GM12878 (cell line): ENCODE results near the gene HMCN1. TPM values are rescaled to one million over a fixed set of nuclear protein-coding genes. Genes with fewer than 3 reads are reported as not detected.

ENCODE experiments used
- ATAC-seq: fragments of 200-7000 bp; cut with Tn5 transposase; 3 replicates; pipeline ENCODE4 v1.9.1; 2020; ENCODE audit warnings: mild to moderate bottlenecking, moderate library complexity
- BruUV-seq: library from RNA; stranded (reverse); fragments of 400-500 nt; replicated peaks from 2 replicates; lab custom pipeline; 2021; lab: Mats Ljungman, UMichigan
- CTCF ChIA-PET: fragments of 300-600 bp; sonication (Branson Sonifier 250); formaldehyde crosslinking; extraction: SDS; loops from one replicate; lab custom pipeline; 2021; ENCODE audit warnings: inconsistent platforms; lab: Yijun Ruan, JAX
- POLR2A ChIA-PET: fragments of 350-600 bp; formaldehyde crosslinking; extraction: SDS; loops from one replicate; lab custom pipeline; 2021; ENCODE audit warnings: inconsistent platforms; lab: Charles Lee
- RAD21 ChIA-PET: fragments of 300-600 bp; sonication (Branson Sonifier 250); formaldehyde crosslinking; loops from one replicate; lab custom pipeline; 2023; ENCODE audit warnings: antibody characterized with exemption; ENCODE audit not compliant: unreplicated experiment; lab: Charles Lee
- SMC1A ChIA-PET: fragments of 300-600 bp; sonication (Branson Sonifier 250); formaldehyde crosslinking; loops from one replicate; lab custom pipeline; 2023; ENCODE audit not compliant: unreplicated experiment, uncharacterized antibody; lab: Charles Lee
- DNase-seq: peaks from one replicate; pipeline ENCODE4 v3.0.0-alpha.2; 2011; ENCODE audit warnings: low read depth, low spot score
- FAIRE-seq: peaks from 3 replicates; lab custom pipeline; 2011; peaks lifted over from hg19 to GRCh38; lab: Jason Lieb, UNC
- H2AFZ ChIP-seq: 2 replicates; pipeline ENCODE4 v1.6.0; 2011; ENCODE audit warnings: low read depth, low read length, control low read depth; ENCODE audit not compliant: control insufficient read depth
- H3K27ac ChIP-seq: 2 replicates; pipeline ENCODE4 v1.5.1; 2011; ENCODE audit warnings: control low read depth; ENCODE audit not compliant: control insufficient read depth, insufficient read depth
- H3K27me3 ChIP-seq, 2 experiments: replicated peaks in 1 of 2; 2 replicates each; pipeline versions ENCODE4 v1.6.0 to v1.6.1; 2011; ENCODE audit warnings: low read length in 1 of 2; ENCODE audit not compliant: control insufficient read depth in 2 of 2, insufficient read depth in 2 of 2
- H3K36me3 ChIP-seq, 2 experiments: 2 replicates each; pipeline ENCODE4 v1.5.1; 2011; ENCODE audit warnings: low read length in 1 of 2; ENCODE audit not compliant: control insufficient read depth in 2 of 2, insufficient read depth in 2 of 2
- H3K4me1 ChIP-seq: 2 replicates; pipeline ENCODE4 v1.6.1; 2011; ENCODE audit warnings: mild to moderate bottlenecking, low read length, moderate library complexity, mixed read lengths; ENCODE audit not compliant: control insufficient read depth, insufficient read depth
- H3K4me2 ChIP-seq: 2 replicates; pipeline ENCODE4 v1.6.0; 2011; ENCODE audit warnings: control low read depth; ENCODE audit not compliant: control insufficient read depth, insufficient read depth
- H3K4me3 ChIP-seq: fragments of 200-600 bp; sonication (generic); 2 replicates; pipeline ENCODE4 v1.5.1; 2016
- H3K79me2 ChIP-seq: 2 replicates; pipeline ENCODE4 v1.6.0; 2011; ENCODE audit warnings: low read length; ENCODE audit not compliant: control insufficient read depth, insufficient read depth
- H3K9ac ChIP-seq: 2 replicates; pipeline ENCODE4 v1.8.0; 2011; ENCODE audit warnings: low read length, control low read depth, mixed read lengths; ENCODE audit not compliant: control insufficient read depth, insufficient read depth
- H3K9me3 ChIP-seq: replicated peaks from 3 replicates; pipeline ENCODE4 v1.5.1; 2011; ENCODE audit warnings: mild to moderate bottlenecking, low read length; ENCODE audit not compliant: control insufficient read depth, insufficient read depth
- H4K20me1 ChIP-seq: 2 replicates; pipeline ENCODE4 v1.6.0; 2011; ENCODE audit not compliant: control insufficient read depth, insufficient read depth
- CBX5 ChIP-seq: sonication (generic); IDR thresholded peaks from 2 replicates; pipeline ENCODE4 v1.6.1; 2016; ENCODE audit warnings: low read depth, moderate library complexity, mild to moderate bottlenecking, inconsistent platforms
- EGR1 ChIP-seq, 2 experiments: IDR thresholded peaks; 1 replicate in 1 of 2; 2 replicates in 1 of 2; pipeline ENCODE4 v1.6.1; 2011 to 2012; ENCODE audit warnings: low read depth in 2 of 2, low read length in 2 of 2, borderline replicate concordance in 1 of 2, mild to moderate bottlenecking in 1 of 2, moderate library complexity in 1 of 2
- ELK1 ChIP-seq: IDR thresholded peaks from 2 replicates; pipeline ENCODE4 v1.6.1; 2012; ENCODE audit warnings: low read depth, low read length, improper control_type of control experiment
- ESRRA ChIP-seq: IDR thresholded peaks from 2 replicates; pipeline ENCODE4 v1.6.1; 2012; ENCODE audit warnings: mild to moderate bottlenecking, low read length, improper control_type of control experiment
- IRF4 ChIP-seq: IDR thresholded peaks from 2 replicates; pipeline ENCODE4 v1.6.1; 2011; ENCODE audit warnings: low read depth, low read length
- KLF5 ChIP-seq: fragments of 450-650 bp; IDR thresholded peaks from 2 replicates; pipeline ENCODE4 v1.6.1; 2014; ENCODE audit warnings: mild to moderate bottlenecking; ENCODE audit not compliant: partially characterized antibody
- MYC ChIP-seq: IDR thresholded peaks from 2 replicates; pipeline ENCODE4 v1.6.1; 2011; ENCODE audit warnings: mild to moderate bottlenecking, low read length, moderate library complexity, inconsistent platforms; ENCODE audit not compliant: insufficient read depth, insufficient replicate concordance, insufficient read length, severe bottlenecking
- NFXL1 ChIP-seq: fragments of 450-650 bp; IDR thresholded peaks from 2 replicates; pipeline ENCODE4 v1.6.1; 2017; ENCODE audit warnings: antibody characterized with exemption, mild to moderate bottlenecking, borderline replicate concordance
- PAX5 ChIP-seq: IDR thresholded peaks from 2 replicates; pipeline ENCODE4 v1.6.1; 2011; ENCODE audit warnings: low read depth, low read length, borderline replicate concordance
- PML ChIP-seq: IDR thresholded peaks from 2 replicates; pipeline ENCODE4 v1.6.1; 2012; ENCODE audit warnings: low read length, inconsistent platforms
- RCOR1 ChIP-seq: conservative IDR thresholded peaks from 2 replicates; pipeline ENCODE4 v1.6.1; 2012; ENCODE audit warnings: low read depth, low read length, improper control_type of control experiment
- RELB ChIP-seq: fragments of 450-650 bp; IDR thresholded peaks from 2 replicates; pipeline ENCODE4 v1.6.1; 2017; ENCODE audit warnings: low read depth, mild to moderate bottlenecking, moderate library complexity
- SPI1 ChIP-seq: IDR thresholded peaks from 2 replicates; pipeline ENCODE4 v1.6.1; 2011; ENCODE audit warnings: low read depth, mild to moderate bottlenecking, low read length, moderate library complexity, borderline replicate concordance; ENCODE audit not compliant: insufficient read depth
- WRNIP1 ChIP-seq: IDR thresholded peaks from 2 replicates; pipeline ENCODE4 v1.6.1; 2011; ENCODE audit warnings: low read depth, low read length, improper control_type of control experiment, borderline replicate concordance
- ZNF384 ChIP-seq: IDR thresholded peaks from 2 replicates; pipeline ENCODE4 v1.6.1; 2012; ENCODE audit warnings: low read depth, mild to moderate bottlenecking, low read length, improper control_type of control experiment, borderline replicate concordance
- ZNF687 ChIP-seq: fragments of 450-650 bp; IDR thresholded peaks from 2 replicates; pipeline ENCODE4 v1.6.1; 2017; ENCODE audit warnings: mild to moderate bottlenecking, moderate library complexity
- WGBS: methylation state at CpG from one replicate; pipeline ENCODE4 v1.1.6; 2016; ENCODE audit warnings: low lambda C conversion rate; ENCODE audit not compliant: insufficient replicate concordance, insufficient coverage; ENCODE audit errors: missing lambda C conversion rate; 5-methylcytosine and 5-hydroxymethylcytosine counted together
- in situ Hi-C: fragments of 300-500 bp; cut with MboI; formaldehyde crosslinking; loops from 9 replicates; pipeline ENCODE4 v1.14.3; 2018; ENCODE audit warnings: mixed read lengths
- intact Hi-C: fragments of 100-400 bp; cut with micrococcal nuclease; formaldehyde crosslinking; loops from one replicate; pipeline ENCODE4 v1.14.2; 2022; ENCODE audit not compliant: unreplicated experiment
- polyA plus RNA-seq, 11 experiments: library from polyadenylated mRNA; depleted of rRNA in 4 of 11; unstranded in 6 of 11; stranded (reverse) in 5 of 11; fragments of >200 nt; fragmentation: Nextera tagmentation in 4 of 11; fragmentation: Illumina TruSeq in 1 of 11; extraction: Ambion mirVana in 4 of 11; extraction: Trizol in 1 of 11; gene quantifications; 1 replicate in 1 of 11; 2 replicates in 10 of 11; pipeline versions ENCODE4 v1.2.1 to v1.2.3, GENCODE V29; 2011 to 2016; ENCODE audit warnings: inconsistent platforms in 2 of 11, missing spikeins in 2 of 11, low read depth in 1 of 11
- total RNA-seq, 4 experiments: library from RNA; depleted of rRNA in 3 of 4; stranded (reverse); fragments of >200 nt in 3 of 4; fragmentation: Illumina TruSeq in 1 of 4; extraction: Trizol in 1 of 4; gene quantifications; 2 replicates each; pipeline versions ENCODE4 v1.2.1 to v1.2.3, GENCODE V29; 2013 to 2021

HMCN1 gene
- total and polyA plus RNA-seq, 10 of the 15 experiments (the other 5 are each of a cell fraction or from before 2014, with no cell fraction given) = under 0.01 to 0.07 TPM; not detected in 8

- TF ChIP-seq WRNIP1 (no peak), PML (no peak), ZNF384 (no peak), EGR1 (IDR thresholded peaks at IDR 0.05; ENCODE audit: borderline replicate concordance in 1 of 2, low read depth in 2 of 2, low read length in 2 of 2) (no peak), ELK1 (no peak), MYC (no peak), PAX5 (no peak), RELB (no peak)
Observed at GRCh38 chr1:185935360-185935759, 201.2 kb downstream of the HMCN1 start (continued).

GRCh38 chr1:185936641-185937040 lies 202.4 kb downstream of the HMCN1 start:
- in situ Hi-C loops (no loop called here), intact Hi-C loops (no loop called here)
- Histone ChIP-seq H3K79me2 (no peaks in the 10 kb centered on the region), H3K9ac (no peak overlapping the region), H3K4me1 (no peaks in the 10 kb centered on the region), H3K4me2 (no peak overlapping the region), H4K20me1 (no peaks in the 10 kb centered on the region), H3K27me3 (no peaks in the 10 kb centered on the region), H3K9me3 (no peaks in the 10 kb centered on the region), H3K36me3 (no peaks in the 10 kb centered on the region), H2AFZ (no peak overlapping the region), H3K27ac (no peak overlapping the region), H3K4me3 (no peak overlapping the region)
- ChIA-PET POLR2A (no interaction called here), CTCF (no interaction called here), RAD21 (no interaction called here), SMC1A (interaction anchor here (1.5 kb wide), 1 partner anchor 9 kb away, joined by 3 read pairs; no protein-coding TSS in a partner anchor)
- BruUV-seq = no TSS peak
- FAIRE-seq = no peak
- no peak for ATAC-seq
- TF ChIP-seq IRF4 (no peak), ZNF384 (no peak), SPI1 (no peak), ESRRA (no peak), KLF5 (no peak), NFXL1 (no peak), RCOR1 (no peak), CBX5 (no peak), ZNF687 (no peak)
- WGBS = 0% methylated on average over 1 of the region's 1 CpG
- DNase-seq = no peak
